GM04504 (cell line): ENCODE measurements around the gene ZC3H4.

ENCODE experiments used
- DNase-seq: peaks from one replicate; pipeline ENCODE4 v3.0.0-alpha.2; 2012; ENCODE audit warnings: low read depth

ZC3H4 gene

DNA sequence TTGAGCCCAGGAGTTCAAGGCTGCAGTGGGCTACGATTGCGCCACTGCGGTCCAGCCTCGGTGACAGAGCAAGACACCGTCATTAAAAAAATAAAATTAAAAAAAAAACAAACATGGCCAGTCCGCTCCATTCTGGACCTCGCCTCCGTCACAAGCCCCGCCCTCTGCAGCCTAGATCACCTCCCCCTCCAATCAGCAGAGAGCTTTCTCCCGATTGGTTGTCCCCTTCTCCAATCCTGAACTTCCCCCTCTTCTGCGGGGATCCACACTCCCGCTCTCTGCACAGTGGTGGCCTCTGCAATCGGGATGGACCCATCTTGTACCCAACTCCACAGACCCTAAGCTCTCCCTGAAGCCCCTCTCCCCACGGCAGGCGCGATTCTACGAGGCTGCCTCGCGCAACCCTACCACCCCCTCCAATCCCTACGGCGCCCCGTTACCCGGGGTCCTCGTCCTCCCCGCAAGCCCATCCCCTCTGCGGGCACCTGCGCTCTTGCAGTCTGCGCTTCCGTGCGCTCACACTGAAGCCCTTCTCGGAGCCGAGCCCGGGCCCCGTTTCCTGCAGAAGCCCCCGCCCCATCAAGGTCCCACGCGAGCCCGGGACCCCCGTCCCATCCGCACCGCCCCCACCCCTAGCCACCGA, 65.7 kb downstream of the ZC3H4 start:
- DNase-seq, result peak; percentile 76

DNA sequence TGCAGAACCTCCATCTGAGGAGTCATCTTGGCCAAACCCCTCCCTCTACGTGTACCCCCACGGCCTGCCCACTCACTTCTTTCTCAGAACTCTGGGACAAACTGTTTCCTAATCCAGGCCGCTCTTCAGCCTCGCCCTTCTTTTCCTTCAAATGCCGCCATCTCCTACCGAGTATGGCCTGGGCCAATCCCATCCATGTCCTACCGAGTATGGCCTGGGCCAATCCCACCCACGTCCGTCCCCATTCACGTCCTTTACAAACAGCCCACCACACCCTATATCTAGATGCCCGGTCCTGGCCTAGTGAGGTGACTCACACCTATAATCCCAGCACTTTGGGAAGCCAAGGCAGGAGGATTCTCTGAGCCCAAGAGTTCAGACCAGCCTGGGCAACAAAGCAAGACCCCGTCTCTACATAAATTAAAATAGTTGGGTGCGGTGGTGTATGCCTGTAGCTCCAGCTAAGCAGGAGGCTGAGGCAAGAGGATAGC, 66.3 kb downstream of the ZC3H4 start:
- no peak for DNase-seq

DNA sequence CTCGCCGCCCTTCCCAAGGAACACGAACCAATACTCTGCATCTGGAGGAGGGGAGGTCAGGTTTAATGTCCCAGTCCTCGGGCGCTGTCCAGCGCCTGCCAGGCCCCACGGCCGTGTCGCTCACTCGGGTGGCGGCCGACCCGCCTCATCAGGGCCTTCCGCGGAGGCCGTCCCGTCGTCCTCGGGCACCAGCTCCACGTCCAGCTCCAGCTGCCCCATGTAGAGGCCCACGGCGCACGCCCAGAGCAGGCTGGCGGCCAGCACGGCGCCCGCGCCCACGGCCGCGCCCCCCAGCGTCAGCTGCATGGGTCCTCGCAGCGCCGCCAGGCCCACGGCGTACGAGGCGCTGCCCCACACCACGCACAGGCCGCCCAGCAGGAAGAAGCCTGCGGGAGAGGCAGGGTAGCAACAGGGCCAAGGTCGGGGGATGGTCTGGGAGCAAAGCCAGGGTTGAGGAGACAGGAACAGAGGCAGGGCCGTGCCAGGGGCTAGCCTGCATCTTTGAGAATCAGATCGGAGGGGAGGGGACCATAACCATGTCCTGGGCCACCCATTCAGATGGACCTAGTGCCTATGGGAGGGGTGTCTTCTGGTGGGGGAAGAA, 67.6 kb downstream of the ZC3H4 start:
- no peak for DNase-seq

DNA sequence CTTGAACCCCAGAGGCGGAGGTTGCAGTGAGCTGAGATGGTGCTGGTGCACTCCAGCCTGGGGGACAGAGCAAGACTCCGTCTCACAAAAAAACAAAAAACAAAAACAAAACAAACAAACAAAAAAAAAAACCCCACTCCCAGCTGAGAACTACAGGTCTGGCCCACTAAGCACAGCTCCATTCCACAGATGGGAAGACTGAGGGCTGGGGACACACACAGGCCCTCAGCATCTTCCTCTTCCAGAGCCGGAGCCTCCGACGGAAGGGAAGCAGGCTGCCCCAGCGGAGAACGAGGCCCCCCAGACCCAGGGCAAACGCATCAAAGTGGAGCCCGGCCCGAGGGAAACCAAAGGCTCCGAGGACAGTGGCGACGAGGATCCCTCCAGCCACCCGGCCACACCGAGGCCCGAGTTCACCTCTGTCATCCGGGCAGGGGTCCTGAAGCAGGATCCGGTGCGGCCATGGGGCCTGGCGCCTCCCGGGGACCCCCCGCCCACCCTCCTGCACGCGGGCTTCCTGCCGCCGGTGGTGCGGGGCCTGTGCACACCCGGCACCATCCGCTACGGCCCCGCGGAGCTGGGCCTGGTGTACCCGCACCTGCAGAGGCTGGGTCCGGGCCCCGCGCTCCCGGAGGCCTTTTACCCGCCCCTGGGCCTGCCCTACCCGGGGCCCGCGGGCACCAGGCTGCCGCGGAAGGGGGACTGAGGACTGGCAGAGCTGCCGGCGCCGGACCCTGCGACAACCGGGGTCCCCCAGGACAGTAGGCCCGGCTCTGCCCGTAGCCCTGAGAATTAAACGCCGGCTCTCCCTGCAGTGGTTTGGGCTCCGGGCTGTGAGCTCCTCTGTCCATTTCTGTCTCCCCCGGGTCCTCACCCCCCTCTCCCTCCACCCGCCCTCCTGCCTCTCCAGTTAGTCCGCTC, 68.4 kb downstream of the ZC3H4 start:
- no peak for DNase-seq

DNA sequence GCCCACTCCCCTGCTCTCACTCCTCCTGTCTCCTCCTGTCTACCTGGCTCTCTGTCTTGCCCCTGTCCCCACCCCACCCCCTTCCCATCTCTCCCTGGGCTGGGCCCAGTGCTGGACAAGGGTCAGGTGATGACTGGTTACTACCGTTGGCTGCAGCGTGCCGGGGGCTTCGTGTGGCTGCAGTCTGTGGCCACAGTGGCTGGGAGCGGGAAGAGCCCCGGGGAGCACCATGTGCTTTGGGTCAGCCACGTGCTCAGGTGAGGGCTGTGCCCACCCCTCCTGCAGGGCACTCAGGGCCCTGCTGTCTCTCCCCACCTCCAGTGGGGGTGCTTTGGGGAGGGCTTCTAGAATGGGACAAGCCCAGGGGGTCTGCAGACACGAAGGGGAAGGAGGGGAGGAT, 72.7 kb downstream of the ZC3H4 start:
- no peak for DNase-seq

DNA sequence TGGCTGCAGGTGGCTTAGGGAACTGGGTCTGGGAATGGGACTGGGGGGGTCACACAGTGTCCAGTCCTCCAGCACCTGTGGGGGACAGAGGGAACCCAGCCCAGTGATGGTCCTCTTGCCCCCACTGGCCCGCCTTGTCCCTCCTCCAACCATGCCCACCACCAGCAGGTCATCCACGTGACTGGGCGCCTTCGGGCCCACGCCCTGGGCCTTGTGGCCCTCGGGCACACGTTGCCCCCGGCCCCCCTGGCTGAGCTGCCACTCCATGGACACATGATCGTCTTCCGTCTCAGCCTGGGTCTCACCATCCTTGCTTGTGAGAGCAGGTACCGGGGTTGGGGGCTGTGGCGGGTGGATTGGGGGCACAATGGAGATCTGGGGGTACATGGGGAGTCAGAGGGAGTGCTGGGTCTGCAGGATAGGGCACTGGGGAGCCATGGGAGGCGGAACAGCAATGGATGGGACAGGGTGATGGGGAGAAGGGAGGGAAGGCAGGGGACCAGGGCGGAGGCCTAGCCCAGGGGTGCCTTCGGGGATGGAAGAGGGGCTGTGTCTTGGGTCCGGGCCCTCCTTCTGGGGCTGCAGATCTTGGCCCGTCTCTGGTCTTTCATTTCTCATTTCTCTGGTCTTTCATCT, 74.2 kb downstream of the ZC3H4 start:
- DNase-seq, result no peak

DNA sequence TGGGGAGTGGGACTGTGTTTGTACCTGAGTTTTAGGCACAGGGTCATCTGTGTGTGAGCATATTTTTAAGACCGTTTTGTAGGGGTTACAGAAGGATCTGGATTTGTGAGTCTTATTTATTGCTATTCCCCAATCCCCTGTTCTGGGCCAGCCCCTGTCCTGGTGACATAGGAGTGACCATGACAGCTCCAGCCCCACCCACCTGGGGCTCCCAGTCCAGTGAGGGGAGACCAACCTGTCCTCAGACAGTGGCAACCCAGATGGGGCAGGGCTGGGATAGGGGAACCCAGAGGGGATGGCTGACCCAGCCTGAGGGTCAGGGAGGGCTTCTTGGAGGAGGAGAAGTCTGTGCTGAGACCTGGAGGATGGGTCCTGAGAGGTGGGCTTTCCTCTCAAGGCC, 75.8 kb downstream of the ZC3H4 start:
- no peak for DNase-seq

DNA sequence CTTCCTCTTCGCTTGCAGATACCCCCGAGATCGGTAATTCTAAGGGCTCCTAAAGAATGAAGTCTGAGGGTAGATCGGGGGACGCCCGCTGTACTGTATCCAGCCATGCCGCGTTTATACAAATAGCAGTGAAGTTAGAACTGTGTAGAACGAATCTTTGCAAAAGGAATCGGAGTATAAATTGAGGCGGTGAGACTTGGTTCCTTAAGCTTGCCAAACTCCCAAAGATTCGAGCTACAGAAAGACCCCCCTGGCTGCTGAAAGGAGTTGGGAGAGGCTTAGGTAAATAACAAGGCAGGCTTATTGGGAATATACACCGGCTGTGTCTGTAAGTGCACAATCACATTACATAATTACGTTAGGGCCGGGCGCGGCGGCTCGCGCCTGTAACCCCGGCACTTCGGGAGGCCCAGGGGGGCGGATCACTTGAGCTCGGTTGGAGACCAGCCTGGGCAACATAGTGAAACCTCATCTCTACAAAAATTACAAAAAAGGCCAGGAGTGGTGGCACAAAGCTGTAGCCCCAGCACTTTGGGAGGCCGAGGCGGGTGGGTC, 77.4 kb downstream of the ZC3H4 start:
- no peak for DNase-seq

DNA sequence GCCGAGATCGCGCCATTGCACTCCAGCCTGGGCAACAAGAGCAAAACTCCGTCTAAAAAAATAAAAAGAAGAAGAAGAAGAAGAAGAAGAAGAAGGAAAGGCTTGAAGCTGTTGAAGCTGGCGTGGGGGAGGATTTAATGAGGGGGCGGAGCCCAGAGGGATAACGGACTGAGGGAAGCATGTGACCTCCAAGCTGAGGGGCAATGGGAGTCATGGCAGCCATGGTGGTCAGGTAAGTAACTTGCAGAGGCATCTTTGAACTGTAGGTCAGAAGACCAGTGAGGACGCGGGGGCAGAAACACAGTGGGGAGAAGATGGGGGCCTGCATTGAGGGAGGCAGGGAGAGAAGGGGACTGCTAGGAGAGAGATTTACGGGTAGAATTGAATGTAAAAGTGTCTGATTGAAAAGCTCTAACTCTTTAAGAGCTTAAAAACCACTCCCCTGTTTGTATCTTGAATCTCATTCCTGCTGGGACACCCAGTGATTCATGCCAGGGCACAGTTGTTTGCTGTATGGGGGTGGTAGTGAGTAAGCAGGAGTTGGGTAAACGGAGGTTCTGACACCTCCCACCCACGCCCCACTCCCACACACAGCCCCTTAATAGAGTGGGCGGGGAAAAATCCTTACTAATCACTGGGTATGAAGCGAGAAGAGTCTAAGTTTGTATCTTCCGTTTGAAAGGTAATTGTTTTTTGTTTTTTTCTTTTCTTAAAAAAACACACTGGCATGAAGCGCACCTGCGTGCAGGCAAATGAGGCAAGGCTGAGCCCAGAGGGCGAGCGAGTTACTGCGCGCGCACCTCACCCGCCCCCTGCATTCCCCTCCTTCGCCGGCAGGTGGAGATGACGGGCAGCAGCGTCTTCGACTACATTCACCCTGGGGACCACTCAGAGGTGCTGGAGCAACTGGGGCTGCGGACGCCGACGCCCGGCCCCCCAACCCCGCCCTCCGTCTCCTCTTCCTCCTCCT, 78.2 kb downstream of the ZC3H4 start:
- DNase-seq, result peak; percentile 46

DNA sequence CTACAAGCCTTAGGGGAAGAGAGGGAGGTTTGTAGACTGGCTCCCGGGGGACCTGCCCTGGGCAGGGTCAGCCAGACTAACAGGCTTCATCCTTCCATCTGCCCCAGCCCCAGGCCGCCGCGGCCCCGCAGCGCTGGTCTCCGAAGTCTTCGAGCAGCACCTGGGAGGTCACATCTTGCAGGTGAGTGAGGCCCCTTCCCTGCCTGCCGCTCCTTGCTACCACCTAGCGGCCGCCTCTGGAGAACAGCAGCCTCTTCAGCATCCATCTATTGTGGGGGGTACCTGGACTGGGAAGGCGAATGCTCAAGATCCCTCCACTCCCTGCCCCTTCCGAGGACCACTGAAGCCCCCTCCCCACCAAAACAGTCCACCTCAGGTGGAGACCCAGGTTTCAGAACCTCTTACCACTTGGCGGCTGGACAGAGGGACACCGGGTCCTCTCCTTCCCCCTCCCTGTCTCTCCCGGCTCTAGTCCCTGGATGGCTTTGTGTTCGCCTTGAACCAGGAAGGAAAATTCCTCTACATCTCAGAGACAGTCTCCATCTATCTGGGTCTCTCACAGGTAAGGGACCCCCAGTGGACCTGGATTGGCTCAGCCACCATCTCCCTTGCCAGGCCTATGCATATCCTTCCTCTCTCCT, 81.3 kb downstream of the ZC3H4 start:
- DNase-seq, result no peak

DNA sequence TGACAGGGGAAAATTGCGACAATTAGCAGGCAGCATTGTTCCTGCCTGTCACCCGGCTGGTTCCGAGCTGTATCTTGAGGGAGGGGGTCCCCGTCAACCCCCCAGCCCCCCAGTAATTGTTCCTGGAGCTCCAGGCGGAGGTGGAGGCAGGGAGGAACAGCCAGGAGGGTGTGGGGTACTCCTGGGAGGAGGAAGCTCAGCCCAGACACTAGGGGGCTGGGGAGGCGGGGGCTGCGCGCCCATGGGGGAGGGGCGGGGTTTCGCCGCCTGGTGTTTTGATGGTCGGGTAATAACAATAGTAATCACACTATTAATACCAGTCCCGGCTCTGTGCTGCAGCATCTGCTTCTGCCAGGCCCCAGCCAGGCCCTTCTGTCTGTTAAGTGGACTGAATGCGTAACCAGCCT, 85.4 kb downstream of the ZC3H4 start:
- no peak for DNase-seq

DNA sequence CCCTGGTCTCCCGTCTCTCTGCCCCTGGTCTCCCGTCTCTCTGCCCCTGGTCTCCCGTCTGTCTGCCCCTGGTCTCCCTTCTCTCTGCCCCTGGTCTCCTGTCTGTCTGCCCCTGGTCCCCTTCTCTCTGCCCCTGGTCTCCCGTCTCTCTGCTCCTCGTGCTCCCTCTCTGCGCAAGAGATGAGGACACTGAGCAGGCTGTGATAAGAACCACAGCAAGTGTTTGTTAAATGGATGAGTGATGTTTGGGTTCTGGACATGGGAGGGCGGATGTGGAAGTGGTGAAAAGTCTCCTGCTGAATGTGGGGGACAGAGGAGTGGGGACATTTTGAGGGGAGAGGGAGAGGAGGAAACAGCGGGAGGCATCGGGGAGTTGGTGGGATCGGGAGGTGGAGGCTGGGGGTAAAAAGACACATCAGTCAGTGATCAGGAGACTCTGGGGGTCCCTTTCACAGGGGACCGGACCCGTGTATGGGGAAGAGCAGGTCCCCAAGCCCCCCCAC, 85.9 kb downstream of the ZC3H4 start:
- no peak for DNase-seq

DNA sequence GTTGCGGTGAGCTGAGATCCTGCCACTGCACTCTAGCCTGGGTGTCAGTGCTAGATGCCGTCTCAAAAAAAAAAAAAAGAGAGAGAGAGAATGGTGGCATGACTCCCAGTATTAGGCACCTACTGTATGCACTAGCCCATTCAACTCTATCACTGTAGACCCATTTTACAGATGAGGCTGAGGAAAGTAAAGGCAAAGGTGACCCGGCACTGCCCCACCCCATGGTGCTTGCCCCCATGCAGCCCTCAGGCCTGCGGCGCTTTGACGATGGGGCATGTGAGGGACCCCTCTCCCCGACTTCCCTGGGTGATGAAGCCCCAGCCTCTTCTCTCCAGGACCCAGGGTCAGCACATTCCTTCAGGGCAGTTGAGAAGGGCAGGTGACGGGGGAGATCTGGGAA, 86.7 kb downstream of the ZC3H4 start:
- no peak for DNase-seq

DNA sequence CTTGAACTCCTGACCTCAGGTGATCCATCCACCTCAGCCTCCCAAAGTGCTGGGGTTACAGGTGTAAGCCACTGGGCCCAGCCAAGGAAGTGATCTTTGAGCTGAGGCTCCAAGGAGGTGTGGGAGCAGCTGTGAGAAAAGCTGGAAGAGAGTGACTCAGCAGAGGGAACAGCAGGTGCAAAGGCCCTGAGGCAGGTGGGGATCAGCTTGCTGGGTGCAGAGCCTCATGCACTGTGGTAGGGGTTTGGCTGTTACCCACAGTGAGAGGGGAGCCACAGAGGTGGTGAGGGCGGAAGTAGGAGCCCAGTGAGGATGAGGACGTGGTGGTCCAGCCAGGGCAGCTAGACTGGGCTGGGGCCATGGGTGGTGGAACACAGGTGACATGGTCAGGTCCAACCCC, 87.4 kb downstream of the ZC3H4 start:
- no peak for DNase-seq

DNA sequence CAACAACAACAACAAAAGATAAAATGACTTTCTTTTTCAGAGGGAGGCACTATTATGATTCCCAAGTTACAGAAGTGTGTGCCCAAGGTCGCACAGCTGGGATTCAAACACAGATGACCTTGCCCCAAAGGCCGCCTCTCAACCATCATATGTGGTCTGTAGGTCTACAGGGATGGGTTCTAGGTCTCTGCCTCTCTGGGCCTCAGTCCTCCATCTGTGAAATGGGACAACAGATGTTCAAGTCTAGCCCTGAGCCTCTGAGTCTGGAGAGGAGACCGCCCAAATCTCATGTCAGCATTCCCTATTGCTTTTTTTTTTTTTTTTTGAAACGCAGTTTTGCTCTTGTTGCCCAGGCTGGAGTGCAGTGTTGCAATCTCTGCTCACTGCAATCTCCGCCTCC, 89.1 kb downstream of the ZC3H4 start:
- no peak for DNase-seq

DNA sequence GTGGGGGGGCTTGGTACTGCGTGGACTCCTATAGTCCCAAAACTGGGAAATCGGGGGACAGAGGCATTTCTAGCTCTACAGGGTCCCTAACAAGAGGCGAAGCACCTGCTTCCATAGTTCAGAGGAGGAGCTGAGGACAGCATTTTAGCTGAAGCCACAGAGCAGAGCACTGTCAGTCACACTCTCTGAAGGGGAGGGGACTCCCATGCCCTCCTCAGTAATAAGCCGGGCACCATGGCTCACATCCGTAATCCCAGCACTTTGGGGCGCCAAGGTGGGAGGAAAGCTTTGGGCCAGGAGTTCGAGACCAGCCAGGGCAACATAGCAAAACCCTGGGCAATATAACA, 90.2 kb downstream of the ZC3H4 start:
- no peak for DNase-seq

DNA sequence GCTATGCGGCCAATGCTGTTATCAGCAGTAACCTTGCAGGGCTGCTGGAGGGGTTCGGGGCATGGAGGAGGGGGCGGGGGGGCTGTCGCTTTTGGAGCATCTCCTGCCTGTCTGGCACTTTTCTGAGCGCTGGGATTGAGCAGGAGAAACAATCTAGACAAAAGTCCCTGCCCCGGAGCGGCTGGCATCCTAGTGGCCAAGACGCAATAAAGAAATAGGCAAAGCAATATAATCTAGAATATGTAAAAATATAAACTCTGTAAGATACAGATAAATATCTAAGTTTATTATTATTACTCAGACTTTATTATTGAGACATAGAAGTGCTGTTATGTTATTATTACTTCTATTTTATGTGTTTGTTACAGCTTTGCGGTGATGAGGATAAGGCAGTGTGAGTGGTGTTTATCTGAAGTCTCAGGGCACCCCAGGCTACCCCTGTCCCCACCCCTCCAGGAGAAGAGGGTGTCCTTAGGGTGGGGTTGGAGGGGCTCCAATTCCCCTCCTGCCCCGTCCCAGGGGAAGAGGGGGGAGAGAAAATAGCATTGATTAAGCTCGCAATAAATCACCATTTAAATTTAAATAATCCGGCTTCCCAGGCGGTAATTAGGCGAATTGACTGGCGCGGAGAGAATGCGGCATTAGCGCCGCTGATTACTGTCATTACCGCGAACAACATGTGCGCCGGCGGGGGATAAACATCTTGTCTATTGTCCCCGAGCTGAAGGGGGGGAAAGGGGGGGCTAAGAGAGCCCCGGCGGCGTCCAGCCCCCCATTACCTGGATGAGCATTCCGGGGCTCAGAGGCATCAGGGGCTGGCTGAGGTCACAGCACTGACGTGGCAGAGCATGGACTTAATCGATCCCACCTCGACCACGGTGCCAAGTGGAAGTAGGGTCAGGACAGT, 90.8 kb downstream of the ZC3H4 start:
- no peak for DNase-seq

DNA sequence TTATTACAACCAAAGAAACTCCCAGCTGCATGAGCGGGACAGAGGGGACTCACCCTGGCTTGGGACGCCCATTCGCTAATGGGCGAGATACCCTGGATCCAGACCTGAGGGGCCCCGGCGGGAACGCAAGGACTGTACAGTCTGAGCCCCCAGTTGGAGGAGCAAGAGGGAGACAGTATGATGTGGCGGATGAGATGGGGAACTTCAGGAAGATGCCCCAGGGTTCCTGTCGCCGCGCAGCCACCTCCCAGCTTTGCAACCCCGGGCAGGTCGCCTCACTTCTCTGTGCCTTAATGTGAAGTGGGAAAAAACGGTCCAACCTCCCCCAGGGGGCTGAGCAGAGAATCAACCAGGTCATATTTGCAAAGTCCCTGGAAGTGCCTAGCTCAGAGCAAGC, 91.4 kb downstream of the ZC3H4 start:
- DNase-seq, result no peak

DNA sequence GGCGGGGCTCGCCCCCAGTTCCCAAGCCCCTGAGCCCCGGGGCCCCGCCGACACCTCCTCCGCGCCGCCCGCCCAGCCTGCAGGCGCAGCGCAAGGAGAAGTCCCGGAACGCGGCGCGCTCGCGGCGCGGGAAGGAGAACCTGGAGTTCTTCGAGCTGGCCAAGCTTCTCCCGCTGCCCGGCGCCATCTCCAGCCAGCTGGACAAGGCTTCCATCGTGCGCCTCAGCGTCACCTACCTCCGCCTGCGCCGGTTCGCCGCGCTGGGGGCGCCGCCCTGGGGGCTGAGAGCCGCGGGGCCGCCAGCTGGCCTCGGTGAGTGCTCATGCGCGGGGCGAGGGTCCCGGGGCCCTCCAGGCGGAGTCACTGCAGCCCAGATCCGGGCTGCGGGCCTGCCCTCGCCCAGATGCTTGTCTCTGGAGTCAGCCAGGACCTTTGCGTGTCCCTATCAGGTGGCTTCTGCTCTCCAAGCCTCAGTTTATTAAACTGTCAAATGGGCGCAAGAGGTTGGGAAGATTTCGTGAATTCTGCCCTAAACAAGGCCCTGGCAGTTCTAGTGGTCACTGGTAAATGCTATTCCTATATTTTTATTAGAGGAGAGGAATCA, 91.9 kb downstream of the ZC3H4 start:
- DNase-seq, result no peak
